ENCODE results near the gene CALHM2.
"Not testable (repeated sequence)": the region's sequence is repeated elsewhere in the genome, so short reads cannot be mapped to it uniquely, and the experiment has no call there.

- not testable (repeated sequence) for TF ChIP-seq CTCF (conservative IDR thresholded peaks at IDR 0.05 in 1 of 2, IDR thresholded peaks at IDR 0.05 in 1 of 2; ENCODE audit: low read depth in 1 of 2, low read length in 2 of 2); EZH2 (IDR thresholded peaks at IDR 0.05; ENCODE audit: low read length, missing control alignments)
These were observed 34.7 kb upstream of the CALHM2 start for GRCh38 chr10:103486635-103487409.

All from fibroblast of lung (primary cell).